ENCODE data around the gene MED16.

MED16 gene

GRCh38 chr19:918152-918437, 25.1 kb upstream of the MED16 start:
- Histone ChIP-seq H3K4me1 (ENCODE audit: control insufficient read depth in 1 of 2, insufficient read depth in 2 of 2, low read length in 2 of 2) (peaks cover 10 to 18% of the 10 kb centered on the region in 2 experiments), H2BK12ac (ENCODE audit: low read length) (no peak overlapping the region), H3K79me2 (ENCODE audit: control insufficient read depth, insufficient read depth, low read length, poor library complexity) (peaks cover 3% of the 10 kb centered on the region), H4K12ac (ENCODE audit: low read depth, low read length) (no peak overlapping the region), H3K14ac (ENCODE audit: low read length) (no peak overlapping the region), H3K23ac (ENCODE audit: low read length) (no peak overlapping the region), H3K27ac (ENCODE audit: low read depth, low read length) (no peak overlapping the region), H2AK5ac (ENCODE audit: low read length) (no peak overlapping the region), H3K36me3 (ENCODE audit: control insufficient read depth in 1 of 2, insufficient read depth in 2 of 2, low read length in 2 of 2) (no peaks in the 10 kb centered on the region), H2BK5ac (ENCODE audit: low read depth, low read length, poor library complexity) (no peak overlapping the region), H3K27me3 (ENCODE audit: insufficient read depth, low read length) (peaks cover 40% of the 10 kb centered on the region), H3K18ac (ENCODE audit: low read length) (no peak overlapping the region), H2AFZ (ENCODE audit: insufficient read depth, low read length, poor library complexity) (no peak overlapping the region), H3K4me3 (ENCODE audit: low read depth, low read length) (no peak overlapping the region), H2BK120ac (ENCODE audit: insufficient read depth, low read length, poor library complexity) (no peak overlapping the region), H3K9me3 (ENCODE audit: insufficient read depth, low read depth, low read length) (peaks cover 11% of the 10 kb centered on the region), H3K79me1 (ENCODE audit: low read length) (peaks cover 7% of the 10 kb centered on the region), H4K91ac (ENCODE audit: low read depth, low read length) (no peak overlapping the region), H3K9ac (ENCODE audit: low read length) (no peak overlapping the region), H3K4ac (ENCODE audit: low read depth, low read length) (no peak overlapping the region), H3K4me2 (ENCODE audit: low read length) (peak overlapping the region; percentile 57), H4K8ac (ENCODE audit: low read depth, low read length) (no peak overlapping the region)
- WGBS (ENCODE audit: extremely low coverage, insufficient coverage, insufficient read length): no CpG with 5 or more reads among the region's 12 CpGs
- DNase-seq: no peak

GRCh38 chr19:917323-918151, 24.6 kb upstream of the MED16 start, which contains the start of gene KISS1R:
Gene KISS1R, plus strand, starts transcription at chr19:917333. Its CDS starts 170 bp downstream, at chr19:917503.
- H2BK120ac ChIP-seq (ENCODE audit: insufficient read depth, low read length, poor library complexity): no peak within 1 kb of the TSS
- no peak within 1 kb of the TSS for H3K4ac ChIP-seq (ENCODE audit: low read depth, low read length)
- peaks cover 11% of the 10 kb centered on the region for H3K9me3 ChIP-seq (ENCODE audit: insufficient read depth, low read depth, low read length)
- no peak within 1 kb of the TSS for H4K8ac ChIP-seq (ENCODE audit: low read depth, low read length)
- H3K14ac ChIP-seq (ENCODE audit: low read length): no peak within 1 kb of the TSS
- H3K79me2 ChIP-seq (ENCODE audit: control insufficient read depth, insufficient read depth, low read length, poor library complexity): peaks cover 6% of the 10 kb centered on the region
- no peaks in the 10 kb centered on the region for H3K36me3 ChIP-seq (ENCODE audit: control insufficient read depth in 1 of 2, insufficient read depth in 2 of 2, low read length in 2 of 2)
- H2AFZ ChIP-seq (ENCODE audit: insufficient read depth, low read length, poor library complexity): no peak within 1 kb of the TSS
- peaks cover 9 to 18% of the 10 kb centered on the region in 2 experiments for H3K4me1 ChIP-seq (ENCODE audit: control insufficient read depth in 1 of 2, insufficient read depth in 2 of 2, low read length in 2 of 2)
- H3K23ac ChIP-seq (ENCODE audit: low read length): no peak within 1 kb of the TSS
- H4K12ac ChIP-seq (ENCODE audit: low read depth, low read length): no peak within 1 kb of the TSS
- H4K91ac ChIP-seq (ENCODE audit: low read depth, low read length): no peak within 1 kb of the TSS
- no peak within 1 kb of the TSS for H2BK12ac ChIP-seq (ENCODE audit: low read length)
- peak within 1 kb of the TSS; percentile 57 for H3K4me2 ChIP-seq (ENCODE audit: low read length)
- peaks cover 40% of the 10 kb centered on the region for H3K27me3 ChIP-seq (ENCODE audit: insufficient read depth, low read length)
- H3K18ac ChIP-seq (ENCODE audit: low read length): no peak within 1 kb of the TSS
- DNase-seq: peak; percentile 63 to 75
- H2BK5ac ChIP-seq (ENCODE audit: low read depth, low read length, poor library complexity): no peak within 1 kb of the TSS
- no peak within 1 kb of the TSS for H3K27ac ChIP-seq (ENCODE audit: low read depth, low read length)
- H3K4me3 ChIP-seq (ENCODE audit: low read depth, low read length): peak within 1 kb of the TSS; percentile 27
- H2AK5ac ChIP-seq (ENCODE audit: low read length): no peak within 1 kb of the TSS
- no CpG with 5 or more reads among the region's 87 CpGs for WGBS (ENCODE audit: extremely low coverage, insufficient coverage, insufficient read length)
- H3K79me1 ChIP-seq (ENCODE audit: low read length): peaks cover 9% of the 10 kb centered on the region
- H3K9ac ChIP-seq (ENCODE audit: low read length): no peak within 1 kb of the TSS

- Histone ChIP-seq H3K9me3 (ENCODE audit: insufficient read depth, low read depth, low read length) (peaks cover 11% of the 10 kb centered on the region), H2BK5ac (ENCODE audit: low read depth, low read length, poor library complexity) (no peak overlapping the region)
Observed at GRCh38 chr19:916645-917322, 23.8 kb upstream of the MED16 start.

GRCh38 chr19:913080-913748, 20.2 kb upstream of the MED16 start, which contains the start of gene R3HDM4:
Gene R3HDM4, minus strand, starts transcription at chr19:913219. Its CDS starts 62 bp downstream, at chr19:913157.
- peak in 1 of 2 donors; percentile 70 for DNase-seq
- H3K4me2 ChIP-seq (ENCODE audit: low read length): peak within 1 kb of the TSS; percentile 88
- peaks cover 13 to 22% of the 10 kb centered on the region in 2 experiments for H3K4me1 ChIP-seq (ENCODE audit: control insufficient read depth in 1 of 2, insufficient read depth in 2 of 2, low read length in 2 of 2)
- peak within 1 kb of the TSS; percentile 92 for H2AFZ ChIP-seq (ENCODE audit: insufficient read depth, low read length, poor library complexity)
- no peak within 1 kb of the TSS for H3K23ac ChIP-seq (ENCODE audit: low read length)
- H2AK5ac ChIP-seq (ENCODE audit: low read length): peak within 1 kb of the TSS; percentile 22
- H3K4me3 ChIP-seq (ENCODE audit: low read depth, low read length): peak within 1 kb of the TSS; percentile 93
- peak within 1 kb of the TSS; percentile 94 for H3K18ac ChIP-seq (ENCODE audit: low read length)
- H4K8ac ChIP-seq (ENCODE audit: low read depth, low read length): peak within 1 kb of the TSS; percentile 87
- peak within 1 kb of the TSS; percentile 82 for H2BK120ac ChIP-seq (ENCODE audit: insufficient read depth, low read length, poor library complexity)
- peaks cover 4% of the 10 kb centered on the region for H3K9me3 ChIP-seq (ENCODE audit: insufficient read depth, low read depth, low read length)
- H4K91ac ChIP-seq (ENCODE audit: low read depth, low read length): peak within 1 kb of the TSS; percentile 95
- H3K79me2 ChIP-seq (ENCODE audit: control insufficient read depth, insufficient read depth, low read length, poor library complexity): peaks cover 9% of the 10 kb centered on the region
- peaks cover 13% of the 10 kb centered on the region for H3K27me3 ChIP-seq (ENCODE audit: insufficient read depth, low read length)
- peak within 1 kb of the TSS; percentile 83 for H2BK5ac ChIP-seq (ENCODE audit: low read depth, low read length, poor library complexity)
- WGBS (ENCODE audit: extremely low coverage, insufficient coverage, insufficient read length): no CpG with 5 or more reads among the region's 76 CpGs
- H2BK12ac ChIP-seq (ENCODE audit: low read length): peak within 1 kb of the TSS; percentile 3
- peak within 1 kb of the TSS; percentile 85 for H3K9ac ChIP-seq (ENCODE audit: low read length)
- peak within 1 kb of the TSS; percentile 99 for H3K4ac ChIP-seq (ENCODE audit: low read depth, low read length)
- peak within 1 kb of the TSS; percentile 97 for H3K14ac ChIP-seq (ENCODE audit: low read length)
- H4K12ac ChIP-seq (ENCODE audit: low read depth, low read length): peak within 1 kb of the TSS; percentile 81
- H3K36me3 ChIP-seq (ENCODE audit: control insufficient read depth in 1 of 2, insufficient read depth in 2 of 2, low read length in 2 of 2): peaks cover 0 to 2% of the 10 kb centered on the region in 2 experiments
- no peak within 1 kb of the TSS for H3K27ac ChIP-seq (ENCODE audit: low read depth, low read length)
- peaks cover 6% of the 10 kb centered on the region for H3K79me1 ChIP-seq (ENCODE audit: low read length)

More at GRCh38 chr19:916645-917322, 23.8 kb upstream of the MED16 start:
- Histone ChIP-seq H3K36me3 (ENCODE audit: control insufficient read depth in 1 of 2, insufficient read depth in 2 of 2, low read length in 2 of 2) (no peaks in the 10 kb centered on the region), H3K23ac (ENCODE audit: low read length) (no peak overlapping the region), H4K12ac (ENCODE audit: low read depth, low read length) (no peak overlapping the region), H3K18ac (ENCODE audit: low read length) (no peak overlapping the region), H3K14ac (ENCODE audit: low read length) (no peak overlapping the region), H2BK120ac (ENCODE audit: insufficient read depth, low read length, poor library complexity) (no peak overlapping the region), H4K91ac (ENCODE audit: low read depth, low read length) (no peak overlapping the region), H3K79me2 (ENCODE audit: control insufficient read depth, insufficient read depth, low read length, poor library complexity) (peaks cover 8% of the 10 kb centered on the region), H3K4me3 (ENCODE audit: low read depth, low read length) (no peak overlapping the region), H2AFZ (ENCODE audit: insufficient read depth, low read length, poor library complexity) (no peak overlapping the region), H4K8ac (ENCODE audit: low read depth, low read length) (no peak overlapping the region), H3K4ac (ENCODE audit: low read depth, low read length) (no peak overlapping the region), H3K79me1 (ENCODE audit: low read length) (peaks cover 6% of the 10 kb centered on the region), H3K27me3 (ENCODE audit: insufficient read depth, low read length) (peaks cover 40% of the 10 kb centered on the region), H2BK12ac (ENCODE audit: low read length) (no peak overlapping the region), H3K4me2 (ENCODE audit: low read length) (peak overlapping the region; percentile 57), H3K4me1 (ENCODE audit: control insufficient read depth in 1 of 2, insufficient read depth in 2 of 2, low read length in 2 of 2) (peaks cover 10 to 16% of the 10 kb centered on the region in 2 experiments), H2AK5ac (ENCODE audit: low read length) (no peak overlapping the region), H3K27ac (ENCODE audit: low read depth, low read length) (no peak overlapping the region), H3K9ac (ENCODE audit: low read length) (no peak overlapping the region)
- no peak for DNase-seq
- no CpG with 5 or more reads among the region's 35 CpGs for WGBS (ENCODE audit: extremely low coverage, insufficient coverage, insufficient read length)
